ENCODE measurements around the gene HYAL1.
A peak's percentile ranks its signal among the peaks of the same experiment; 100 is the strongest.
"Not testable (repeated sequence)": the region's sequence is repeated elsewhere in the genome, so short reads cannot be mapped to it uniquely, and the experiment has no call there.

The HYAL1 gene

DNA sequence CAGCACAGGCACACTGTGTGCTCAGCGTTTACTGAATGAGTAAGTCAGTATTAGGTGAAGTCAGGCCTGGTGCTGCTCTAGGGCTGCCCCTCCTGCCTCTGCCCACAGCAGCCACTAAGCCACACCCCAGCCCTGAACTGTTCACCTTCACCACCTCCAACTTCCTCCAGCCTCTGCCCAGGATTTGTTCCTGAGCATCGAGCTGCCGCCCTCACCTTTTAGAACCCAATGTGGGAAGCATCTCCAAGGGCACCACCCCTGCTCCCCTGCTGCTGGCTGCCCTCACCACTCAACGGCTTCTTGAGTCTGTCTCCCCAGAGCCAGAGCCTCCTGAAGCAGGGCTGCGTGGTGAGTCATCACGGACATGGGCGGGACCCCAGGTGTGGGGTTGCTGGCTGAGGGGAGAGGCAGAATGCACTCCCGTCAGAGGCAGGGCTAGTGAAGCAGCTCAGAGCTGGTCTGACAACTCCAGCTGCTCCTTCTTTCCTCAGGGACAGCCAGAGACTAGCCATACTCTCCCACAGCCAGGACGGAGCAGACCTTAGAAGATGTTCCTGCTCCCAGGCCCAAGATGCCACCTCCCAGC lies 13.4 kb upstream of the HYAL1 start:
- DNase-seq: no peak

DNA sequence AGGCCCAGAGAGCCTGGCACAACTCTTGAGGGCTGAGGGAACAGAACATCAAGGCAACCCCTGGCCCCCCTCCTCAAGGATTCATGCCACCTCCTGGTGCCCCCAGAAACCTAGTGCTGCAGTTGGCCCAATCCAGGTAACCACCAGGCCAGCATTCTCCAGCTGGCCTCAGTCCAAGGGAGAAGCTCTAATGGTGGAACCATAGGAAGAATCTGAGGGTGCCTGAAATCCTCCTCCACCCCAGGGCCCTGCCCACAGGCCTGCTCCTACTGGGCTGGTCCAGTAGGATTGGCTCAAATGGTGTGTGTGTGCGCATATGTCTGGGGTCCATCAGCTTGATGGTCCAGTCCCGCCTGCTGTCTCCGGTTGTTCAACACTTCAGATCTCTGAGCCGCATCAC lies 11.4 kb upstream of the HYAL1 start:
- DNase-seq: no peak

DNA sequence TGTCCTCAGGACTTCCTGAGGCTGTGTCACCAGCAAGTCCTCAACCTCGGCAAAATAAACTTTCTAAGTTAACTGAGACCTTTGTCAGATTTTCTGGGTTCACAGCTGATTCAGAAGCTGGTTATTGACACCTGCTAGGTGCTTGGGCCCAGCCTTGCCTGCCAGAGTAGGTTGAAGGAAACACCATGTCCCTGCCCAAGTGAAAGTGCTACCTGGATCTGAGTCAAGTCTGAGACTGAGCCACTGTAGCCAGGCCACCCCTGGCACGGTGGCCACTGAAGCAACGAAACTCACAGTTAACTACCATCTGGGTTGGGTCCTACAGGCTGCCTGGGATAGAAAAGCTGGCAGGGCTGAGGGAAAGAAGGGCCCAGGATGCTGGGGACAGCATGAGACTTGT lies 11.0 kb upstream of the HYAL1 start:
- DNase-seq: no peak

DNA sequence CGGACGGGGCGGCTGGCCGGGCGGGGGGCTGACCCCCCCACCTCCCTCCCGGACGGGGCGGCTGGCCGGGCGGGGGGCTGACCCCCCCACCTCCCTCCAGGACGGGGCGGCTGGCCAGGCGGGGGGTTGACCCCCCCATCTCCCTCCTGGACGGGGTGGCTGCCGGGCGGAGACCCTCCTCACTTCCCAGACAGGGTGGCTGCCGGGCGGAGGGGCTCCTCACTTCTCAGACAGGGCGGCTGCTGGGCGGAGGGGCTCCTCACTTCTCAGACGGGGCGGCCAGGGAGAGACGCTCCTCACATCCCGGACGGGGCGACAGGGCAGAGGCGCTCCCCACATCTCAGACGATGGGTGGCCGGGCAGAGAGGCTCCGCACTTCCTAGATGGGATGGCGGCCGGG lies 8.7 kb upstream of the HYAL1 start:
- not testable (repeated sequence) for DNase-seq

DNA sequence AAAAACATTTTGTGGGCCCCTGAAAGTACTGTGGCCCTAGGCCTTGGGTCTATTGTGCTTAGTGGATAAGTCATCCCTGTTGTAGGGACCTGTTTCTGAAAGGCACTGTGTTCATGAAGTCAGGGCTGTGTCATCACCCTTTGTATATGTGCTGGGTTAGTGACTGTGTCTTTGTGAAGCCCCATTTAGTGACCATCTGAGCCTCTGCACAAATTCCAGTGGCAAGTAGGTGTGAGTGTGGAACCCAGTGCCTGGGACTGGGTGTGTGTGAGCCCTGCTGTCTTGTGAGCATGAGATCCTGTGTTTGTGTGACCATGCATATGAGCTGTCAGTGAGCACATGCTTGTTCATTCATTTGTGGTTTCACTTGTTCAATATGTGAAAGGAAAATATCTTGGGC lies 1.2 kb upstream of the HYAL1 start:
- no peak for DNase-seq

DNA sequence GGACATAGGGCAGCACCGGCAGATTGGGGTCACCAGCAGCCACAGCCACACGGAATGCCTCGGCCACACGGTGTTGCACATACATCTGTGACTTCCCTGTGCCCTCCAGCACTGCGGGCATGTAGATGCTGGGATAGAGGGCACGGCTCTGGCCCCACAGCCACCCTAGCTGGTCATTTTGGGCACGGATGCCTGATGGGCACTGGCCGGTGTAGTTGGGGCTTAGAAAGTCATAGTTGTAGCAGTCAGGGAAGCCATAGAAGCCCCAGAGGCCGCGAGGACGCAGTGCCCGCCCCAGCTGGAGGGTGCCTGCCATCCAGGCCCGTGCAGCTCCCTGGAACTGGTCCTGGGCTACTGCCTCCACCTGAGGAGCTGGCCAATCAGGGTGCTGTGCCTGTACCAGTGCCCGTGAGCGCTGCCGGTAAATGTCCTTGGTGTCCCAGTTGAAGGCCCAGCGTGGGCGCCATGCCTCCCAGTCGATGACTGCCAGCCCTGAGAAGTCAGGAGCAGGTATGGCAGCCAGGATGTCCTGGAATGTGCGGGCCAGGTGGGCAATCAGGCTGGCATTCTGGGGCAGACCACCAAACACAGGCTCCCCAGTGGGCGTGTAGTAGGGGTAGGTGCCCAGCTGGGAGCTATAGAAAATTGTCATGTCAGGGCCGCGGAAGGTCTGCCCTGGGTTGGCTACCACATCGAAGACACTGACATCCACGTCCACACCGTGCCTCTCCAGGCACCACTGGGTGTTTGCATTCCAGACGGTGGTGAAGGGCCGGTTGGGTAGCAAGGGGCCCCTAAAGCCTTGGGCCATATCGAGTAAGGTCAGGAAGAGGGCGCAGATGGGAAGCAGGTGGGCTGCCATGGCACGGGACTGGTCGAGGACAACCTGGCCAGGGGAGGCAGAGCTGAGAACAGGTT lies 1.0 kb downstream of the HYAL1 start:
- DNase-seq: no peak

DNA sequence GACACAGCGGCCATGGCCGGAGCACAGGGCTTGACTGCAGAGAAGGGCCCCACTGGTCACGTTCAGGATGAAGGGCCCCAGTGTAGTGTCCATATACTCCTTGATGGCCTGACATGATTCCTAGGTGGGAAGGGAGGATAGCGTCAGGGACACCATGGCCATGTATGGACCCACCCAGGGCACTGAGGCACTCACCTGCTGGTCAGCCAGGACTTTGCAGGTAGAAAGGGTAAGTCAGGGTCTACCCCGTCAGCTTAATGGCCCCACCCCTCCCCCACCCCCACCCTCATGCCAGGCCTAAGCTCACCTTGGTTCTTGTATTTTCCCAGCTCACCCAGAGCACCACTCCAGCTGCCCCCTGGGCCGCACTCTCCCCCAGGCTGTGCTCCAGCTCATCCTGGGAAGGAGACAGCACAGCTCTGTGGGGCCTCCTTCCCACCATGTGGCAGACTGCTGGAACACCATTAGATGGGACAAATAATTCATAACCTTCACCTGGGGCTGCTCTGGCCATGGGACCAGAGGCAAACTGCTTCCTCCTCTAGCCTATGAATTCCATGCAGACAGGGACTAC lies 2.6 kb downstream of the HYAL1 start:
- no peak for DNase-seq

DNA sequence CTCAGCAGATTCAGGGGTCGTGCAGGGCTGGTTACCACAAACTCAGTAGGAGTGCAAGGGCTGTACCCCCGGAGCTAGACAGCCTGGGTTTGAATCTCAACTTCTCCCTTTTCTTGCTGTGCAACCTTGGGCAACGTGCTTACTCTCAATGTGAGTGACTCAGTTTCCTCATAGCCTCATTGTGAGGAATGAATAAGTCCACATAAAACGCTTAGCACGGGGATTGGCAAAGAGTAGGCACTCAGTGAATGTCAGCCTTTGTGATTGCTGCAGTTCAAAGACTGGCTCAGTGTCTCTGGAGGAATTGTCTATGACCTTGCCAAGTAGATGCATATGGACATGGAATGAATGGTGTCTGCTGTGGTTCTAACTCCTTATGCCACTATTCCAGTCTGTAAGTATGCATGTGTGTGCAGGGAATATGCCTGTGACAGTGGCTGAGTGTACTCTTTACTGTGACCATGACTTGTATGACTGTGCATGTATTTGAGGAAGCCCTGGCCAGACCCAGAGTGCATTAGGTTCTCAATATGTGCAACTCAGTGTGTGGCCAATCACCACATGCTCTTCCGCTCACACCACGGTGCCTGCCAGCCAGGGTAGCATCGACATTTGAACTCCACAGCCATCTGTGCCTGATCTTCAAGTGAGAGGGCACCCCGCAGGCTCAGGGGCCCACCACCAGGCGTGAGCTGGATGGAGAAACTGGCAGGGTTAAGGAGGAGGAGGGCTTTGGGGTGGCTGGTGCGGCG lies 3.3 kb downstream of the HYAL1 start:
- DNase-seq: no peak

DNA sequence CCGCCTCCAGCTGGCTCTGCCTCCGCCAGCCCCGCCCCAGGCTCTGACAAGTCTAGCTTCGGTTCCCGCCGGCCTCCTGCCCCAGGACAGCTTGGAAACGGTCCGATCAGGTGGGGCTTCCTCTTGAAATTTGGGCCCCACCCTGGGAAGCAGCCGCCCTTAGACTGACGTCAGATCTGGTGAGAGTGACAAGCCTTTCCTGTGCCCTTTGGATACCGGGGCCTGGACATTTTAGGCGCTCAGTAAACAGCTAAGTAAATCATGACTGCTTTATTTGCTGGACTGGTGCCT lies 3.8 kb downstream of the HYAL1 start:
- DNase-seq: no peak

DNA sequence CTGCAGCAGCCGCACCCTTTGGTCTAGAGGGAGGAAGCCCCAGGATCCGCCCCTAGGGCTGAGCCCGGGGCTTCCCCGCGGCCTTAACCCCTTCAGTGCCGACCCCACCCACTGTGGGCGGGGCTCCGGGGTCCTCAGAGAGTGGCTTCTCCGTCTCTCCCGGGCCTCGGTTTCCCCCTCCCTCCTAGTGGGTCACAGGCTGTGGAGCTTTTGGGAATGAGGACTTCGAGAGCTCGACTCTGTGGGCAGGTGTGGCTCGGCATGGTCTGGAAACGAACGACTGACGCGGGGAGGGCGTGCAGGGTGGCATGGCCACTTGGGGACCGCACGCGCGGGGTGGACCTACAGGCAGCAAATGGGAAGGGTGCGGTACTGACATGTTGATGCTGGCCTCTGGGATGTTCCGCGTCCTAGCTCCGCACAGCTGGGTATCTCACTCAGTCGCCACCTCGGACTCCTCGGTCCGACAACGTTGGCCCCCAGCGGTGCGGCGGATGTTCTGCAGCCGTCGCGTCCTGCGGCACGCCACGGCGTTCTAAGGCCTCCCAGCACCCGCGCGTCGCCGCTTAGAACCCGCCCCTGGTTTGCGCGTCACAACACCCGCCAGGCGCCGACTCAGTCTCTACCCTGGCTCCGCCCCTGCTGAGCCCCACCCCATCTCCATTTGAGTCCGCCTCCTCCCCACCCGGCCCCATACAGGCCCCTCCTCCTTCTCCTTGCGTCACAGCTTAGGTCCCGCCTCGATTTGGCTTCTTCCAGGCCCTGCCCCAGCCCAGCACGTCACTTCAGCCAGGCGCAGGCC lies 4.3 kb downstream of the HYAL1 start, which contains the start of the genes HYAL3 and NAA80:
Gene HYAL3 (minus strand): TSS at position 570 of the 802 bp plus-strand sequence. CDS start 3,803 bp downstream, outside the sequence.
Gene NAA80 (minus strand): TSS at position 570 of the 802 bp plus-strand sequence. CDS start 1,942 bp downstream, outside the sequence.
- DNase-seq: peak; percentile 93

DNA sequence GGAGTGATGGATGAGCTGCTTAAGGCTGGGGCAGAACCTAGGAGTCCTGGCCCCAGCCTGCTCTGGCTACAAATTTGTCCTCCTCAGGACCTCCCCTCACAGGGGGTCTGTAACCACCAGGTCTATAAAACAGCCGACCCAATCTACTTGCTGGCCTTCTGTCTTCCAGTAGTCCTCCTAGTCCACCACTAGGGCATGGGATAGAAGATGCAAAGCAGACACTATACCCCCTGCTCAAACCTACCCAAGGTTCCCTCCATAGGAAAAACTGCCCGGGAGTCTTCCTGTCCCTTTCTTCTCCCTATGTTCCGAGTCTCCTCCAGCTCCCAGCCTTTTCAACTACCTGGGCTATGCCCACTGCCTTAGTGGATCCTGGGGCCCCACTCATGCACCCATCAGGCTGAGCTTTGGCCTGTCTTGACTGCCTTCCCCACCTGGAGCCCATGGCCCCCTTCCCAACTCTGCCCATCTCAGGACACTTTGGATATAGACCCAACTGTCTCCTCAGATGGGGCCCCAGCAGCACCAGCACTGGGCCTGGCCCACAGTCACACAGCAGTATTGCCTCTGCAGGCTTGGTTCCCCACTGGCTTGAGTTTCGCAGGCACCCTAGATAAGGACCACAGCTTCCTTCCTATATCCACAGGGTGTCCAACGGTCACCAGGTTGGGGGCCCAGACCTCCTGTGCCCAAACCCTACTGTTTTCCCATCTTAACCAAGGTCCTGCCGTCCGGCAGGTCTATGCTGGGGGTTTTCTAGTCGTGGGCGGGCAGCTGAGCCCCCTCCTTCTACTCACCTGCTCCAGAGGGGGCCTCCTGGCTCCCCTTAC lies 5.3 kb downstream of the HYAL1 start:
- no peak for DNase-seq

DNA sequence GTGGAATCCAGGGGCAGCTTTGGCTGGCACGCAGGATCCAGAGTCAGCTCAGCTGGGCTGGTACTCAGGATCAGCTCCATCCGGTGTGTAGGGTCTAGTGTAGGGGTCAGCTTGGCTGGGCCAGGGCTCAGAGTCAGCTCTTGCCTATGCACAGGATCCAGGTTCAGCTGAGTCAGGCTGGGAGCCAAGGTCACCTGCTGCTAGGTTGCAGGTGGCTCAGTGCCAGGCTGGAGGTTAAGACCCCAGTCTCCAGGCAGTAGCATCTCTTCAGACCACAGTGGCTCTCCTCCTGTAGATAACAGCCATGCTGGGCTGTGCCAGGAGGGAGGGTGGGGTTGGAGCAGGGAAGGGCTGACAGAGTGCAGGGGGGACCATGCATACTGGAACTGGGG lies 6.0 kb downstream of the HYAL1 start:
- no peak for DNase-seq

DNA sequence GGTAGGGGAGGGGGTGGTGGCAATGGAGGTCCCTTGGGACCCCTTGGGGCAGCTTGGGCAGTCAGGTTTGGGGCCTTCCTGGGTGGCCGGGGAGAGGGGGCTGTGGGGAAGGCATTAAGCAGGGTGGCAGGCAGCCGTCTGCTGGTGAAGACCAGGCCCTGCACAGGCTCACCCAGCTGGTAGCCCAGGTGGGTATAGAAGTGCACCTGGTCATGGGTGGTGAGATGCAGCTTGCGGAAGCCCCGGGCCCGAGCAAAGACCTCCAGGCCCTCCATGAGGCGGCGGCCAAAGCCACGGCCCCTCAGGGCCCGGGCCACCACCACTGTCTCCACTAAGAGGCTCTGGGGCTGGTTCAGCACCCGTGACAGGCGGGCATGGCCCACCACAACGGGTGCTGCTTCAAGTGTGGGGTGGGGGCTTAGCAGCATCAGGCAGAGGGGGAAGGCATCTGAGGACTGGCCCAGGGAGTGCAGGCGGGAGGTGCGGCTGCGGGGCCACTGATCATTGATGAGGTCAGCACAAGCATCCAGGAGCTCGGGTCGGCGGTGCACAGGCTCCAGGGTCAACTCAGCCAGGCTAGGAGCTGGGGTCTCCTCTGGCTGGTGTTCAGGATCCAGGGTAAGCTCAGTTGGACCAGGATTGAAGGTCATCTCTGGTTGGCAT lies 6.5 kb downstream of the HYAL1 start:
- no peak for DNase-seq

DNA sequence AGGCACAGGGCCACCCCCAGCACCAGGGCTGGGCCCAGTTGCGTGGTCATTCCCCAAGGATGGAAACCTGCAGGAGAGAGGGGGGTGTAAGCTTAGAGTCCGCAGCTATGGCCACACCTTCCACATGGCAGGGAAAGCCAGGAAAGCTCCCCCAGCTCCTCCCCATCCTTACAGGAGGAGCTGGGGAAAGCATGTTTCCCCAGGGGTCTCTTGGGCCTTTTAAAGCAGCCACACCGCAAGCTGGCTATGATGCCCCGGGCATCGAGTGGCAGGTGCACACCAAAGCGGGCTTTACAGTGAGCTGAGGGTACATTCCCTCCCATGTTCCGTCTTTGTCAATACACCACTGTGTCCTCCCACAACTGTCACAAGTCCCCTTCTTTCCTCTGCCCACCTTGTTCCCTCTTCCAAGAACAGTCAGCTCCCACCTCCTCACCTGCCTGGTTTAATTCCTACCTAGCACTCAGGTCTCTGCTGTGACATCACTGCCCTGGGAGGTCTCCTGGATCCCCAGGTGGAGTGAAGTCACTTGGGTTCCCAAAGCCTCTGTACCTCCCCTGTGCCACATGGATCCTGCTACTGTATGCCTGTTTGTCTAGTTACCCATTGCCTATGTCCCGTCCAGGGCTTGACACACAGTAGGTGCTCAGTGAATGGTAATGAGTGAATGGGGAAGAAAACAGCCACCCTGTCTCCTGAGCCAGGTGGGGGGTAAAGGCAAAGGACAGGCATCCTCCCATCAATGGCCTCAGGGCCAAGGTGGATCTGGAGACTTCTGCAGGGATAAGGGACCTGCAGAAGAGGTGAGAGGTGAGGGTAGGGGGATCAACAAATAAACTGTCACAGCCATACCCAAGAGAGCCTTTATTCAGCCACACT lies 7.6 kb downstream of the HYAL1 start:
- no peak for DNase-seq

DNA sequence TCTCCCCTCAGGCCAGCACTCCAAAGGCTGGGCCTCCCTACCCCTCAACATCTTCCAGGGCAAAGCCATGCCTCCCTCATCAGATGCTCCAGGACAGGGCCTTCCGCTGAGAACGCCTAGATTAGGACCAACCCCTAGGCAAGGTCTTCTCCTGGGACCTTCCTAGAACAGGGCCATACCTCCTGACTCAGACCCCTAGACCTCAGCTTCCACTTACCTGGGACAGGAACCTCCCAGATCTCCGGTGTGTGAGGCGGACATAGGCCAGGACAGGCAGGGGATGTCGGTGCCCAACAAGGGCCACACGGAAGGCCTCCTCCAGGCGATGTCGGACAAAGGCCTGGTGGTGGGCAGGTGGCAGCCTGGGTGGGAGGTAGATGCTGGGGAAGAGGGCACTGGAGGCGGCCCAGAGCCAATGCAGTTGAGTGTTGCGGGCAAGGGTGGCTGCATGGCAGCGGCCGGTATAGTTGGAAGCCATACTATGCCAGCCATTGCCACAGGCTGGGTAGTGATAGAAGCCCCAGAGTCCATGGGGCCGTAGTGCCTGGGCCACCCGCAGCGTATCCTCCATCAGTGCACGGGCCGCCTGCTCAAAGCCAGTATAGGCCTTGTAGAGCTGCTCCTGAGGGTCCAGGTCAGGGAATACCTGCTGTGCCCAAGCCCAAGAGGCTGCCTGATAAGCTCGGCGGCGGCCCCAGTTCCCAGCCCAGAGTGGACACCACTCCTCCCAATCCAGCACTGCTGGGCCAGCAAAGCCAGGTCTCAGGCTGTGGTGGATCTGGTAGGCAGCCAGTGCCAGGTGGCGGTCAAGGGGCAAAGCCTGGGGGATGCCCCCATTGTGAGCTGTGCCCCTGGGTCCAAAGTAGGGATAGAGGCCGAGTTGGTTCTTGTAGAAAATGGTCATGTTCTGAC lies 8.6 kb downstream of the HYAL1 start:
- no peak for DNase-seq

DNA sequence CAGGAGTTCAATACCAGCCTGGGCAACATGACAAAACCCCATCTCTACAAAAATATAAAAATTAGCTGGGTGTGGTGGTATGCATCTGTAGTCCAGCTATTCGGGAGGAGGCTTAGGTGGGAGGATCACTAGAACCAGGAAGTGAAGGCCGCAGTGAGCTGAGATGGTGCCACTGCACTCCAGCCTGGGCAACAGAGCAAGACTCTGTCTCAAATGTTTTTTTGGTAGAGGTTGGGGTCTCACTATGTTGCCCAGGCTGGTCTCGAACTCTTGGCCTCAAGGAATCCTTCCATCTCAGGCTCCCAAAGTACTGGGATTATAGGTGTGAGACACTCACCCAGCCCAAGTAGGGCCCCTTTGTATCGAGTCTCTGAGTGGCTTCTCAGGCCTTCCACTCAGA lies 9.3 kb downstream of the HYAL1 start:
- DNase-seq: no peak

DNA sequence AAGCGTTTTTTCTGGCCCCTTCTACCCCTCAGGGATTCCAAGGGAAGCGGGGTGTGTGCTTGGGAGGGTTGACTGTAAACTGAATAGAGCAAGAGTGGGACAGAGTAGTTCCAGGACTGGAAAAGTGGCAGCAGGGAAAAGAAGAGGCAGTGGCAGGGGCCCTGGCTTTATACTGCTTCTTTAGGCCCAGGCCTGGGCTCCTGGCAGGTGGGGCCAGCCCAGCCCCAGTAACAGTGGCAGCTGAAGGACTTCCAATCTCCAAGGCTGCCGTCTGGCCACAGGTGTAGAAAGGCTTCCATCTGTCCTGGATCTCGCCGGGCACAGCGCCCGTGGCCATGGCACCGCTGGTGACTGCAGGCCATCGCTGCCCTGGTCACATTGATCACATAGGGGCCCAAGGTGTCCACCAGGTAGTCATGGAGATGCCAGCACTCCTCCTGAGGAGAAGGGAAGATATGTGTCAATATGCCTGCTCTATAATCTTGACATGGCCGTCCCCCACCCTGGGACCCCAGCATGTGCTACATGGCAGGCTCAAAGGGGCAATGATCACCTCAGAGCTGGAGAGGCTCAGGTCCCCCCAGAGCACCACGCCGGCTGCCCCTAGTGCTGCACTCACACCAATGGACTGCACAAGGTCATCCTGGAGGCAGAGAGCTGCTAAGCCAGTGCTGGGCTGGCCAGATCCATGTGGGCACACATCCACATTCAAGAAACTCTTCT lies 10.1 kb downstream of the HYAL1 start:
- no peak for DNase-seq
